LNCaP clone FGC (cell line): ENCODE results near the gene KRTAP22-2.

Experiments used
- DNase-seq: peaks from one replicate; pipeline ENCODE4 v3.0.0-alpha.2; 2011; ENCODE audit warnings: low read depth
- H3K4me3 ChIP-seq: 2 replicates; pipeline ENCODE4 v1.5.1; 2011; ENCODE audit warnings: mild to moderate bottlenecking, low read depth, low read length, control low read depth
- TF ChIP-seq, protein P1 (sequence below): IDR thresholded peaks from 2 replicates; pipeline ENCODE4 v1.5.1; 2012; ENCODE audit warnings: mild to moderate bottlenecking; ENCODE audit not compliant: control insufficient read depth, insufficient read depth; ENCODE audit errors: extremely low read depth

The KRTAP22-2 gene

DNA sequence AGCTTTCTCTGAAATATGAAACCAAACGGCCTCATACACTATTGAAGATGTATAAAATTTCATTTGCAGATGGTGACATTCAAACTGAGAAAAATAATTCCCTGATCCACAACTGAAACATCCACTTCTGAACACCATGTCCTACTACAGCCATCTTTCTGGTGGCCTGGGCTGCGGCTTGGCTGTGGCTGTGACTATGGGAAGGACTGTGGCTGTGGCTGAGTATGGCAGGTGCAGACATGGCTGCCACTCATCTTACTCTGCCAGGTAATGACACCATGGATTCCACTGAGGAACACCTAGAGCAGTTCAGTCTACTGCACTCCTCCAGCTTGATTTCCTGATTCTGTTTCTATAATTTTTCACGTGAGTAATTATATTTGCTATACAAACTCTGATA lies 30.3 kb upstream of the KRTAP22-2 start, which contains the start of gene KRTAP20-4:
KRTAP20-4 (plus strand) TSS at position 106 of the 400 bp plus-strand sequence.
- TF ChIP-seq, protein P1, sequence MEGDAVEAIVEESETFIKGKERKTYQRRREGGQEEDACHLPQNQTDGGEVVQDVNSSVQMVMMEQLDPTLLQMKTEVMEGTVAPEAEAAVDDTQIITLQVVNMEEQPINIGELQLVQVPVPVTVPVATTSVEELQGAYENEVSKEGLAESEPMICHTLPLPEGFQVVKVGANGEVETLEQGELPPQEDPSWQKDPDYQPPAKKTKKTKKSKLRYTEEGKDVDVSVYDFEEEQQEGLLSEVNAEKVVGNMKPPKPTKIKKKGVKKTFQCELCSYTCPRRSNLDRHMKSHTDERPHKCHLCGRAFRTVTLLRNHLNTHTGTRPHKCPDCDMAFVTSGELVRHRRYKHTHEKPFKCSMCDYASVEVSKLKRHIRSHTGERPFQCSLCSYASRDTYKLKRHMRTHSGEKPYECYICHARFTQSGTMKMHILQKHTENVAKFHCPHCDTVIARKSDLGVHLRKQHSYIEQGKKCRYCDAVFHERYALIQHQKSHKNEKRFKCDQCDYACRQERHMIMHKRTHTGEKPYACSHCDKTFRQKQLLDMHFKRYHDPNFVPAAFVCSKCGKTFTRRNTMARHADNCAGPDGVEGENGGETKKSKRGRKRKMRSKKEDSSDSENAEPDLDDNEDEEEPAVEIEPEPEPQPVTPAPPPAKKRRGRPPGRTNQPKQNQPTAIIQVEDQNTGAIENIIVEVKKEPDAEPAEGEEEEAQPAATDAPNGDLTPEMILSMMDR: no peak

GRCh38 chr21:30620080-30620479 lies 29.9 kb upstream of the KRTAP22-2 start:
- TF ChIP-seq, protein P1: no peak
- no peak overlapping the region for H3K4me3 ChIP-seq
- DNase-seq: no peak

More for the DNA sequence above, 30.3 kb upstream of the KRTAP22-2 start, which contains the start of gene KRTAP20-4:
- DNase-seq: no peak
- no peak within 1 kb of the TSS for H3K4me3 ChIP-seq

DNA sequence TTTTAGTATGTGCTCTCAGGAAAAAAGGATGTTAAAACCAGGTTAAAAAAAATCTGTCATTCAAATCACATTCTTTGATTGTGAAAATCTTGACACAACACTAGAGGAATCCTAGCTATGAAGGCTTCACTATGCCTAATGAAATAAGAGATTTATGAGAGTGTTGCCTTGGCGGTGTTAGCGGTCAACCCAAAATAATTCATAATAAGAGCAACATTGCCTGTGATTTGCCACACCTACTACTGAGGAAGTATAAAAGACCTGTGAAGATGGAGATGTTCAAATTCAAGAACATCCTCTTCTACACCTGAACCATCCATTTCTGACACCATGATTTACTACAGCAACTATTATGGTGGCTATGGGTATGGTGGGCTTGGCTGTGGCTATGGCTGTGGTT lies 25.9 kb upstream of the KRTAP22-2 start, which contains the start of gene KRTAP20-1:
KRTAP20-1 (plus strand) TSS at position 301 of the 400 bp plus-strand sequence; CDS start at position 331, 30 bp downstream.
- H3K4me3 ChIP-seq: no peak within 1 kb of the TSS
- TF ChIP-seq, protein P1: no peak
- no peak for DNase-seq

DNA sequence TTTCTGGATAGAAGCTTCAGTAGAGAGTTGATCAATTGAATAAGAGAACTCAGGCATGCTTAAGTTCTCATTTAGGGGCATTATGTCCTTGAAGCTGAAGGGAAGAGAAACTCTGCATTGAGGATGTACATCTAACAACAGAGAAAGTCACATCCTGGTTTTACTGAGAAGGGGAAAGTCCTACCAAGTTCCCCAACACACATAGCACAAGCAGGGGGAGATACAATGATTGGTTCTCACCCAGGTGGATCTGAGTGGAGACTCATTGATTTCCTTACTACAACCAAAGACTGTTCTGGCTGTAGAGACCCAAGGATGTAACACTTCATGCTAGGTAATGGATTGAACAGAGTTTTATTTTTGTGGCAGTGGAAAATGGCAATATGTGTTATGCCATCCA lies 25.0 kb upstream of the KRTAP22-2 start:
- TF ChIP-seq, protein P1: no peak
- no peak for DNase-seq
- H3K4me3 ChIP-seq: no peak overlapping the region

GRCh38 chr21:30613836-30614235 lies 23.6 kb upstream of the KRTAP22-2 start, which contains the start of gene KRTAP6-1:
Gene KRTAP6-1 (minus strand): TSS chr21:30613930. CDS start chr21:30613904, 26 bp downstream.
- TF ChIP-seq, protein P1: no peak
- no peak within 1 kb of the TSS for H3K4me3 ChIP-seq
- DNase-seq: no peak

GRCh38 chr21:30612132-30612531 lies 21.9 kb upstream of the KRTAP22-2 start:
- TF ChIP-seq, protein P1: no peak
- DNase-seq: no peak
- no peak overlapping the region for H3K4me3 ChIP-seq

DNA sequence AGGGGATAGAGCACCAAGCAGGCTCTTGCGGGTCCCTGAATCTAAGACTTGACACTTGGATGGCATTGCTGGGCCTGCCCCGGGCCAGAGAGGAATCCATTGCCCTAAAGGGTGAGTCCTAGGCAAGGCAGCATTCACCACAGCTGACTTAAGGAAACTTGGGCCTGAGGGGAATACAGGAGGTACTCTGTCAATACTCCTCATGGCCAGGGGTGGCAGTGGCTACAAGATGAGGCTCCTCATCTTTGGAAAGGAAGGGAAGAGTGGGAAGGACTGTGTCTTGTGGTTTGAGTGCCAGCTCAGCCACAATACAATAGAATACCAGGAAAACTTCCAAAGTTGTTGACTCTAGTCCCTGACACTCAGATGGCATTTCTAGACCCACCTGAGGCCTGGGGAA lies 15.8 kb upstream of the KRTAP22-2 start:
- H3K4me3 ChIP-seq: no peak overlapping the region
- DNase-seq: no peak
- TF ChIP-seq, protein P1: no peak
